ENCODE measurements around the gene ZNF438.
A peak's percentile ranks its signal among the peaks of the same experiment; 100 is the strongest.

ZNF438 gene

GRCh38 chr10:30848396-30849032 lies 183.2 kb downstream of the ZNF438 start:
- DNase-seq (ENCODE audit: low read depth), result no peak

GRCh38 chr10:30847642-30848041 lies 184.0 kb downstream of the ZNF438 start:
- no peak for DNase-seq (ENCODE audit: low read depth)

GRCh38 chr10:30847199-30847598 lies 184.5 kb downstream of the ZNF438 start:
- no peak for DNase-seq (ENCODE audit: low read depth)

GRCh38 chr10:30846710-30847109 lies 185.0 kb downstream of the ZNF438 start:
- DNase-seq (ENCODE audit: low read depth), result no peak

- DNase-seq (ENCODE audit: low read depth), result no peak
Observed at GRCh38 chr10:30842894-30843293, 188.8 kb downstream of the ZNF438 start.

- no peak for DNase-seq (ENCODE audit: low read depth)
Observed at GRCh38 chr10:30842185-30842584, 189.5 kb downstream of the ZNF438 start.

- DNase-seq (ENCODE audit: low read depth), result no peak
Observed at GRCh38 chr10:30840395-30841050, 191.1 kb downstream of the ZNF438 start.

GRCh38 chr10:30839652-30840051 lies 192.0 kb downstream of the ZNF438 start:
- no peak for DNase-seq (ENCODE audit: low read depth)

GRCh38 chr10:30836406-30836805 lies 195.3 kb downstream of the ZNF438 start:
- DNase-seq (ENCODE audit: low read depth), result peak; percentile 23

GRCh38 chr10:30835146-30835545 lies 196.5 kb downstream of the ZNF438 start:
- DNase-seq (ENCODE audit: low read depth), result no peak

GRCh38 chr10:30834651-30835050 lies 197.0 kb downstream of the ZNF438 start:
- no peak for DNase-seq (ENCODE audit: low read depth)

GRCh38 chr10:30834153-30834552 lies 197.5 kb downstream of the ZNF438 start:
- no peak for DNase-seq (ENCODE audit: low read depth)

GRCh38 chr10:30833628-30833970 lies 198.1 kb downstream of the ZNF438 start:
- DNase-seq (ENCODE audit: low read depth), result no peak

- DNase-seq (ENCODE audit: low read depth), result no peak
Observed at GRCh38 chr10:30832749-30833627, 198.7 kb downstream of the ZNF438 start.

- no peak for DNase-seq (ENCODE audit: low read depth)
Observed at GRCh38 chr10:30832001-30832748, 199.5 kb downstream of the ZNF438 start.

- DNase-seq (ENCODE audit: low read depth), result no peak
Observed at GRCh38 chr10:30831426-30831825, 200.2 kb downstream of the ZNF438 start.

GRCh38 chr10:30830315-30831230 lies 201.1 kb downstream of the ZNF438 start:
- DNase-seq (ENCODE audit: low read depth), result no peak

GRCh38 chr10:30829901-30830300 lies 201.8 kb downstream of the ZNF438 start:
- peak; percentile 58 for DNase-seq (ENCODE audit: low read depth)

- DNase-seq (ENCODE audit: low read depth), result no peak
Observed at GRCh38 chr10:30828680-30829079, 203.0 kb downstream of the ZNF438 start.

GRCh38 chr10:30828164-30828563 lies 203.5 kb downstream of the ZNF438 start:
- no peak for DNase-seq (ENCODE audit: low read depth)

GRCh38 chr10:30827531-30828120 lies 204.0 kb downstream of the ZNF438 start:
- peak; percentile 60 for DNase-seq (ENCODE audit: low read depth)

All from EH (cell line).